Sciatic nerve (tissue), 2 donors: ENCODE data around the gene SAGE1. TPM values are rescaled to one million over a fixed set of nuclear protein-coding genes. Genes with fewer than 3 reads are reported as not detected.
"Not testable (repeated sequence)": the region's sequence is repeated elsewhere in the genome, so short reads cannot be mapped to it uniquely, and the experiment has no call there.

Experiments used
- ATAC-seq: fragments of 200-7000 bp; cut with Tn5 transposase; one replicate; pipeline ENCODE4 v1.9.1; 2020; ENCODE audit warnings: mild to moderate bottlenecking, moderate library complexity
- DNase-seq: peaks from one replicate; pipeline ENCODE4 v3.0.0-alpha.2; 2020; ENCODE audit warnings: low spot score
- intact Hi-C: fragments of 100-400 bp; cut with DNase I; formaldehyde crosslinking; loops from one replicate; pipeline ENCODE4 v1.14.2; 2022
- total RNA-seq: library from RNA; stranded (reverse); fragmentation: NEBNext Ultra II Directional; extraction: Animal tissue kit (Norgen Biotek cat#: 25700); gene quantifications from one replicate; pipeline ENCODE4 v1.2.1, GENCODE V29; 2021
- donor health status: DM: no; HTN: no; CAD: no.
- donor health status: DM: no; HTN: no; CAD: no.

Gene SAGE1
- not detected for total RNA-seq

GRCh38 chrX:135893294-135893817, at the start of gene SAGE1, which contains the start of gene CT45A10:
Gene SAGE1, plus strand, starts transcription at chrX:135893716. Its CDS starts 2,527 bp downstream, at chrX:135896243.
Gene CT45A10, minus strand, starts transcription at chrX:135893444. Its CDS starts 8,100 bp downstream, at chrX:135885344.
- intact Hi-C loops, result no loop called here
- ATAC-seq (no peak), DNase-seq (no peak)

- intact Hi-C loops, DNase-seq, ATAC-seq: not testable (repeated sequence)
Measured at GRCh38 chrX:135854438-135854837, 39.1 kb upstream of the SAGE1 start, which contains the start of gene CT45A8. Gene CT45A8, minus strand, starts transcription at chrX:135854538. Its CDS starts 3,755 bp downstream, at chrX:135850783.

- DNase-seq, ATAC-seq, intact Hi-C loops: not testable (repeated sequence)
Measured at GRCh38 chrX:135871712-135872111, 21.8 kb upstream of the SAGE1 start, which contains the start of gene CT45A9. Gene CT45A9, minus strand, starts transcription at chrX:135871812. Its CDS starts 3,751 bp downstream, at chrX:135868061.

GRCh38 chrX:135882741-135883140, 10.8 kb upstream of the SAGE1 start:
- ATAC-seq, intact Hi-C loops, DNase-seq: not testable (repeated sequence)

GRCh38 chrX:135888230-135888629, 5.3 kb upstream of the SAGE1 start:
- ATAC-seq, intact Hi-C loops, DNase-seq: not testable (repeated sequence)

- ATAC-seq, intact Hi-C loops, DNase-seq: not testable (repeated sequence)
Measured at GRCh38 chrX:135888976-135889375, 4.5 kb upstream of the SAGE1 start.

GRCh38 chrX:135890087-135890585, 3.4 kb upstream of the SAGE1 start:
- no peak for DNase-seq
- intact Hi-C loops, result no loop called here
- ATAC-seq, result no peak

- intact Hi-C loops, result no loop called here
- no peak for DNase-seq
- no peak for ATAC-seq
Measured at GRCh38 chrX:135892781-135893180, 735 bp upstream of the SAGE1 start.

- DNase-seq (no peak), ATAC-seq (no peak)
- intact Hi-C loops, result no loop called here
Measured at GRCh38 chrX:135910251-135910650, 16.7 kb downstream of the SAGE1 start.

GRCh38 chrX:135914404-135914803, 20.9 kb downstream of the SAGE1 start:
- no peak for ATAC-seq
- DNase-seq, result no peak
- intact Hi-C loops, result no loop called here

GRCh38 chrX:135920516-135920915, 27.0 kb downstream of the SAGE1 start:
- DNase-seq, ATAC-seq, intact Hi-C loops: not testable (repeated sequence)

GRCh38 chrX:135923353-135923752, 29.8 kb downstream of the SAGE1 start:
- intact Hi-C loops, result no loop called here
- no peak for ATAC-seq
- no peak for DNase-seq

GRCh38 chrX:135927897-135928296, 34.4 kb downstream of the SAGE1 start:
- intact Hi-C loops, result no loop called here
- DNase-seq (no peak), ATAC-seq (no peak)

- DNase-seq, result peak; percentile 72
- intact Hi-C loops, result no loop called here
- ATAC-seq, result peak; percentile 48
Measured at GRCh38 chrX:135931644-135932487, 38.4 kb downstream of the SAGE1 start.

- DNase-seq, result no peak
- ATAC-seq, result no peak
- intact Hi-C loops, result no loop called here
Measured at GRCh38 chrX:135944486-135944885, 51.0 kb downstream of the SAGE1 start.

- intact Hi-C loops, result no loop called here
- no peak for DNase-seq
- ATAC-seq, result no peak
Measured at GRCh38 chrX:135951291-135951690, 57.8 kb downstream of the SAGE1 start.
